ENCODE measurements around the gene RHOG. TPM values are rescaled to one million over a fixed set of nuclear protein-coding genes. Genes with fewer than 3 reads are reported as not detected.

The RHOG gene
- total RNA-seq, result 49.6 and 55.6 TPM in 2 replicates

DNA sequence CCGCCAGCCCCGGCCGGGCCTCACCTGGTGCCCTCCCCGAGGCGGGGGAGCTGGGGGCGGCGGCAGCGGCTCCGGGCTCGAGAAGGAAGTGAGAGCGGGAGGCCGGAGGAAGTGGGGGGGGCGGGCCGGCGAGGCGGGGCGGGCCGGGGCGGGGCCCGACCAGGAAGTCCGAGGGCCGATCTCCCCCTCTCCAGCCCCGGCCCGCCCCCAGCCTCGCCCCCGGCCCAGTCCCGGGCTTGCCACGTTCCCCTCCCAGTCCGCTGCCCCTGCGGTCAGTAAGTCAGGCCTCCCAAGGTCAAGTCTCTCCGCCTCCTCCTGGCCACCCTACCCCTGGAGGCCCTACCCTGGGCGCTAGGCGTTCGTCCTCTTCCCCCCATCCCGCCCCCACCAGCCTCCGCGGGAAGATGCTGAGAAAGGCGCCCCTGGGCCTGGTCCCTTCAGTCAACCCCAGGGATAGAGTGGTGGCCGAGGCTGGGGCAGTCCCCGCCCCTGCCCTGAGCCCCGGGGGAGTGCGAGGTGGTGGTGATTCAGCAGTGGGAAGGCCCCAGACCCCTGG, at the start of gene RHOG:
Gene RHOG, minus strand, starts transcription at position 90 of the 556 bp plus-strand sequence. CDS start 12,821 bp downstream, outside the sequence.

DNA sequence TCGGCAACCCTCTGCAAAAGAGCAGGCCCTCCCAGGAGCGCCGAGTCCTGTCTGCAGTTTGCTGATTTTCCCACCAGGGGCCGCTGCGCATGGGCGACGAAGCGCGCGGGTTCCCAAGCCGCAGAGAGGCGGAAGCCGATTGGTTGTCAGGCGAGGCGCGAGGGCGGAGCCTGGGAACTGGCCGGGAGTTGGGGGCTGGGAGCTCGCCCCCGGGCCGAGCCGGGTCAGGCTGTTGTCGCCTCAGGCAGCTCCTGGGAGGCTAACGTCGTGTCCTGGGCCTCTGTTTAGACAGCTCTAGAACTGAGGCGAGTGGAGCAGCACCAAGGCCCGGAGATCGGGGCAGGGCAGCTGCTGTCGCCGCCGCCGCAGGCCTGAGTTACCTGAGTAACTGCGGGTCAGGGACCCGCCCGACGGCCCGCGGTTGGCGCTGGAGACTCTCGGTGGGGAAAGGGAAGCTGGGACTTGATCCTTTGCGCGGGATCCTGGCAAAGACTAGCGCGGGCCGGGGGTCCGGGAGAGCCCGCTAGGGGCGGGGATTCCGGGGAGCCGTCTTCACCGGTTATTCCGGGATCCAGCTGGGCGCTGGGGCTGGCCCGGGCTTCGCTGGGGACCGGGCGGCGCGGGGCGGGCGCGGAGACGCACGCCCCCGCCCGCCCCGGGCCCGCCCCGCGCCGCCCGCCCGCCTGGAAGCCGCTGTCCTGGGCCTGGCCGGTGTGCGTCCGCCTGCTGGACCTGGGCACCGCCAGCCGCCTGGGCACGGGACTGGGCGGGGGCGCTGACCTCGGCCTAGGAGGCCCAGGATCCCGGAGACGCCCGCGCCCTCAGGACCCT, 14.4 kb upstream of the RHOG start, which contains the start of gene STIM1:
Gene STIM1, plus strand, starts transcription at position 688 of the 831 bp plus-strand sequence. CDS start 607 bp downstream, outside the sequence.

DNA sequence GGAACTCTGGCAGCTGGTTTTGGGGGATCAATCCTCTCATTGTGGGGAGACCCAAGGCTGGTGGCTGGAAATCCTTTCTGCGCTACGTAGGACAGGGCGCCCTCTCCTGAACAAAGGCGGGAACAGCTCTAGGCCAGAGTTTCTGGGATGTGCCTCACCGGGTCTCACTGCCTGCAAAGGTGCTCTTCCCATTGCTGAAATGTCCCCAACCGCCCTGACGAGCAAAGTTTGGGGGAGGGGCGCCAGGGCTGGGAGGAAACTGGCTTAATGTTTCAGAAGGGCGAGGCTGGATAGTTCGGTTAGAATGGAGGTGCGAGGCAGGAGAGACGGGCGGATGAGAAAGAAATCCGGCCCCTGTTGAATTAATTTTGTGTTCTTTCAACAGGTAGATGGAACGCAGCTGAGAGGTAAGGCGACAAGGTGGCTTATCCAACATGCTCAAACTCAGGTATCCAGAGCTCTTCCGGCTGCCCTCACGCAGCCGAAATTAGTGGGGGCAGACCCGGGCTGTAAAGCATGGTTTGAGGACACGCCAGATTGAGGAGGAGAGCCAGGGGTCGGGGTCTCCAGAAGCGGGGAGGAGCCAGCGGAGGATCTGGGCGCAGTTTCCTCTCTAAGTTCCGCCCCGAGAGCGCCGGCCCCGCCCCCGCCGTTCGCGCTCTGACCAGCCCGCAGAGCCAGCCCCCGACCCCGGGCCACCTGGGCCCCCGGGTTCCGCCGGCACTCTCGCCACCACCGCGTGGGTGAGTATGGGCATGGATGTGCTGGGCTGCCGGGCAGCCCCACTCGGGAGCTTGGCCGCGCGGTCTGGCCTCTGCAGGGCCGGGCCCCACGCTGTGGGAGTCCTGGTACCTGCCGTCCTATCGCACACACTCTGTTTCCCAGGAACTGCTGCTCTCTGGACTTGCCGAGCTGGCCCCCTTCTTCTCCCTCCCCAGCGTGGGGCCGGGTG, 32.6 kb downstream of the RHOG start, which contains the start of gene PGAP2:
Gene PGAP2, plus strand, starts transcription at position 652 of the 952 bp plus-strand sequence. CDS start 2,700 bp downstream, outside the sequence.

DNA sequence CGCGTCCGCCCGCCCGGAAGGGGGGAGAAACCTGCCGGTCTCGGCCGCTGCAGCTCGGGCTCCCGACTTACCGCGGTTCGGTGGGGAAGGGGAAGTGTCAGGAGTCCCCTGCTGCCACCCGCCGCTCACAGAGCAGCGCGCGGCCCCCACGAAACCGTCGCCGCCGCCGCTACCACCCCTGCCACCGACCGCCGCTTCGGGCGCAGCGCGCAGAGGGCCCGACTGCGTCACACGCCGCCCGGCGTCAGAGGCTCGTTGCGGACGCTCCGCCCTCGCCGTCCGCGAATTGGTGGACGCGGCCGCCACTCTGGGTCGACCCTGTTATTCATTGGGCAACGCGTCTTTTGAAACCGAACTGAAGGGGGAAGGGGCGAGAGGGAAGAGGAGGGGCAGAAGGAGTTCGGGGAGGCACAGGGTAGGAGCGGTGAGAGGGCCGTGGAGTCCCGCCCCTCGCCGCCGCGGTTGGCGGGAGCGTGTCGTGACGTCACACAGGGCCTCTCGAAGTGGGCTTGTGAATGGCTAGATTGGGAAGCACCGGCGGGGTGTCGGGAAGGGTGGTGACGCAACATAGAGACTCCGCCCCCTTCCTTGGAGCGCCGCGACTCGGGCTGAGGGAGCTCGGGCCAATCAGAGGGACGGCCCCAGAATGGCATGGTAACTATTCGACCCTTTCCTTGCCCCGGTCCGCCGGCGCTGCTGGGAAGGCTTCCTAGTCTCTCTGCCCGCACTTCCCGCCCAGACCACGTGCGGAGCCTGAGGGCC, 43.2 kb downstream of the RHOG start, which contains the start of gene NUP98:
Gene NUP98, minus strand, starts transcription at position 226 of the 762 bp plus-strand sequence. CDS start 15,437 bp downstream, outside the sequence.

Other genes starting within 250 kb of the RHOG start
- gene ART5, start 199.0 kb downstream of the RHOG start, total RNA-seq, result 3.0 TPM in 1 of 2 replicates, not detected in the other
- not detected in 2 replicates for gene ART1, start 195.8 kb downstream of the RHOG start, total RNA-seq
- gene CHRNA10, start 169.6 kb downstream of the RHOG start, total RNA-seq, result 0.13 and 0.81 TPM in 2 replicates
- 81.0 and 161 TPM in 2 replicates for gene NUP98, start 43.4 kb downstream of the RHOG start, total RNA-seq
- 19.5 and 23.6 TPM in 2 replicates for gene PGAP2, start 32.4 kb downstream of the RHOG start, total RNA-seq
- gene STIM1, start 14.7 kb upstream of the RHOG start, total RNA-seq, result 18.7 and 20.2 TPM in 2 replicates